ENCODE measurements around the gene MYO1E.

The MYO1E gene

GRCh38 chr15:59274126-59274970 lies 98.3 kb downstream of the MYO1E start:
- H3K4me3 ChIP-seq (ENCODE audit: low read depth, low read length) = no peak overlapping the region
- TF ChIP-seq CTCF (IDR thresholded peaks at IDR 0.05; ENCODE audit: borderline replicate concordance, insufficient read depth, low read depth, low read length) = no peak

GRCh38 chr15:59273234-59273633 lies 99.4 kb downstream of the MYO1E start:
- TF ChIP-seq CTCF (IDR thresholded peaks at IDR 0.05; ENCODE audit: borderline replicate concordance, insufficient read depth, low read depth, low read length) = no peak
- no peak overlapping the region for H3K4me3 ChIP-seq (ENCODE audit: low read depth, low read length)

GRCh38 chr15:59271595-59272201 lies 101.0 kb downstream of the MYO1E start:
- no peak overlapping the region for H3K4me3 ChIP-seq (ENCODE audit: low read depth, low read length)
- no peak for TF ChIP-seq CTCF (IDR thresholded peaks at IDR 0.05; ENCODE audit: borderline replicate concordance, insufficient read depth, low read depth, low read length)

GRCh38 chr15:59268852-59269407 lies 103.7 kb downstream of the MYO1E start:
- no peak for TF ChIP-seq CTCF (IDR thresholded peaks at IDR 0.05; ENCODE audit: borderline replicate concordance, insufficient read depth, low read depth, low read length)
- H3K4me3 ChIP-seq (ENCODE audit: low read depth, low read length) = no peak overlapping the region

GRCh38 chr15:59268168-59268851 lies 104.4 kb downstream of the MYO1E start:
- TF ChIP-seq CTCF (IDR thresholded peaks at IDR 0.05; ENCODE audit: borderline replicate concordance, insufficient read depth, low read depth, low read length) = no peak
- H3K4me3 ChIP-seq (ENCODE audit: low read depth, low read length) = no peak overlapping the region

- H3K4me3 ChIP-seq (ENCODE audit: low read depth, low read length) = no peak overlapping the region
- no peak for TF ChIP-seq CTCF (IDR thresholded peaks at IDR 0.05; ENCODE audit: borderline replicate concordance, insufficient read depth, low read depth, low read length)
Observed at GRCh38 chr15:59266028-59266427, 106.6 kb downstream of the MYO1E start.

Data from GM12875 (cell line).